GM21381 (cell line): Measurements from ENCODE around the gene PRSS8.
"Not testable (repeated sequence)": the region's sequence is repeated elsewhere in the genome, so short reads cannot be mapped to it uniquely, and the experiment has no call there.

ENCODE experiments used
- ATAC-seq: cut with Tn5 transposase; IDR thresholded peaks from one replicate; pipeline ENCODE4 v1.9.1; 2021; ENCODE audit warnings: mild to moderate bottlenecking, moderate library complexity; ENCODE audit not compliant: unreplicated experiment

PRSS8 gene

GRCh38 chr16:31145398-31145990 lies 10.0 kb upstream of the PRSS8 start:
- ATAC-seq, result no peak

- not testable (repeated sequence) for ATAC-seq
Measured at GRCh38 chr16:31144418-31144817, 8.9 kb upstream of the PRSS8 start.

- no peak for ATAC-seq
Measured at GRCh38 chr16:31143694-31144148, 8.2 kb upstream of the PRSS8 start.

- no peak for ATAC-seq
Measured at GRCh38 chr16:31143011-31143693, 7.6 kb upstream of the PRSS8 start.

- peak; percentile 89 for ATAC-seq
Measured at GRCh38 chr16:31142109-31143010, 6.8 kb upstream of the PRSS8 start.

GRCh38 chr16:31141489-31142108 lies 6.1 kb upstream of the PRSS8 start:
- no peak for ATAC-seq

GRCh38 chr16:31141071-31141469 lies 5.5 kb upstream of the PRSS8 start:
- not testable (repeated sequence) for ATAC-seq

- ATAC-seq, result no peak
Measured at GRCh38 chr16:31138621-31139578, 3.4 kb upstream of the PRSS8 start.

GRCh38 chr16:31136822-31137499 lies 1.4 kb upstream of the PRSS8 start:
- not testable (repeated sequence) for ATAC-seq

GRCh38 chr16:31136287-31136662 lies 748 bp upstream of the PRSS8 start:
- ATAC-seq, result no peak

- no peak for ATAC-seq
Measured at GRCh38 chr16:31134625-31135534, 647 bp downstream of the PRSS8 start.

- no peak for ATAC-seq
Measured at GRCh38 chr16:31134091-31134571, 1.4 kb downstream of the PRSS8 start.

GRCh38 chr16:31133046-31133501 lies 2.5 kb downstream of the PRSS8 start:
- ATAC-seq, result no peak

- no peak for ATAC-seq
Measured at GRCh38 chr16:31132303-31132979, 3.1 kb downstream of the PRSS8 start.

- no peak for ATAC-seq
Measured at GRCh38 chr16:31131841-31132271, 3.7 kb downstream of the PRSS8 start.

- no peak for ATAC-seq
Measured at GRCh38 chr16:31131416-31131815, 4.1 kb downstream of the PRSS8 start.

- ATAC-seq, result no peak
Measured at GRCh38 chr16:31130899-31131298, 4.6 kb downstream of the PRSS8 start.
